HEK293 (cell line): ENCODE data around the gene JKAMP.

ENCODE experiments used
- KLF9 ChIP-seq: fragments of 450-650 bp; formaldehyde crosslinking; IDR thresholded peaks from 2 replicates; pipeline ENCODE4 v1.5.1; 2016; ENCODE audit warnings: missing biosample characterization, missing genetic modification characterization, low read depth
- PATZ1 ChIP-seq: fragments of 450-650 bp; formaldehyde crosslinking; IDR thresholded peaks from 2 replicates; pipeline ENCODE4 v1.5.1; 2016; ENCODE audit warnings: missing biosample characterization, missing genetic modification characterization
- REPIN1 ChIP-seq: fragments of 450-650 bp; formaldehyde crosslinking; IDR thresholded peaks from 2 replicates; pipeline ENCODE4 v1.5.1; 2017; ENCODE audit warnings: missing biosample characterization, missing genetic modification characterization, low read depth
- TCF7L2 ChIP-seq: IDR thresholded peaks from 2 replicates; pipeline ENCODE4 v1.6.1; 2011; ENCODE audit warnings: low read depth, mild to moderate bottlenecking, inconsistent platforms, low read length, moderate library complexity, borderline replicate concordance
- YY1 ChIP-seq: fragments of 450-650 bp; formaldehyde crosslinking; IDR thresholded peaks from 2 replicates; pipeline ENCODE4 v1.5.1; 2018; ENCODE audit warnings: missing biosample characterization, missing genetic modification characterization
- ZFHX2 ChIP-seq: fragments of 450-650 bp; formaldehyde crosslinking; conservative IDR thresholded peaks from 2 replicates; pipeline ENCODE4 v1.5.1; 2016; ENCODE audit warnings: missing biosample characterization, missing genetic modification characterization
- ZNF121 ChIP-seq: fragments of 450-650 bp; formaldehyde crosslinking; IDR thresholded peaks from 2 replicates; pipeline ENCODE4 v1.5.1; 2016; ENCODE audit warnings: missing biosample characterization, missing genetic modification characterization
- ZNF174 ChIP-seq: fragments of 450-650 bp; formaldehyde crosslinking; IDR thresholded peaks from 2 replicates; pipeline ENCODE4 v1.5.0; 2017; ENCODE audit warnings: missing biosample characterization, mild to moderate bottlenecking, missing genetic modification characterization
- ZNF548 ChIP-seq: fragments of 450-650 bp; formaldehyde crosslinking; IDR thresholded peaks from 2 replicates; pipeline ENCODE4 v1.5.1; 2016; ENCODE audit warnings: missing biosample characterization, missing genetic modification characterization
- ZNF558 ChIP-seq: fragments of 450-650 bp; formaldehyde crosslinking; IDR thresholded peaks from 2 replicates; pipeline ENCODE4 v1.5.1; 2016; ENCODE audit warnings: missing biosample characterization, missing genetic modification characterization
- TF ChIP-seq, protein P1 (sequence below): fragments of 450-650 bp; formaldehyde crosslinking; IDR thresholded peaks from 2 replicates; pipeline ENCODE4 v1.5.1; 2016; ENCODE audit warnings: missing biosample characterization, missing genetic modification characterization
- TF ChIP-seq, protein P2 (sequence below): fragments of 450-650 bp; formaldehyde crosslinking; IDR thresholded peaks from 2 replicates; pipeline ENCODE4 v1.5.1; 2016; ENCODE audit warnings: missing biosample characterization, missing genetic modification characterization
- TF ChIP-seq, protein P3 (sequence below): sonication (generic); formaldehyde crosslinking; IDR thresholded peaks from 2 replicates; pipeline ENCODE4 v1.8.1; 2022; ENCODE audit warnings: mild to moderate bottlenecking, moderate library complexity, missing genetic modification reagents
- TF ChIP-seq, protein P4 (sequence below): fragments of 450-650 bp; formaldehyde crosslinking; conservative IDR thresholded peaks from 2 replicates; pipeline ENCODE4 v1.5.1; 2016; ENCODE audit warnings: low read depth, missing biosample characterization, missing genetic modification characterization

DNA sequence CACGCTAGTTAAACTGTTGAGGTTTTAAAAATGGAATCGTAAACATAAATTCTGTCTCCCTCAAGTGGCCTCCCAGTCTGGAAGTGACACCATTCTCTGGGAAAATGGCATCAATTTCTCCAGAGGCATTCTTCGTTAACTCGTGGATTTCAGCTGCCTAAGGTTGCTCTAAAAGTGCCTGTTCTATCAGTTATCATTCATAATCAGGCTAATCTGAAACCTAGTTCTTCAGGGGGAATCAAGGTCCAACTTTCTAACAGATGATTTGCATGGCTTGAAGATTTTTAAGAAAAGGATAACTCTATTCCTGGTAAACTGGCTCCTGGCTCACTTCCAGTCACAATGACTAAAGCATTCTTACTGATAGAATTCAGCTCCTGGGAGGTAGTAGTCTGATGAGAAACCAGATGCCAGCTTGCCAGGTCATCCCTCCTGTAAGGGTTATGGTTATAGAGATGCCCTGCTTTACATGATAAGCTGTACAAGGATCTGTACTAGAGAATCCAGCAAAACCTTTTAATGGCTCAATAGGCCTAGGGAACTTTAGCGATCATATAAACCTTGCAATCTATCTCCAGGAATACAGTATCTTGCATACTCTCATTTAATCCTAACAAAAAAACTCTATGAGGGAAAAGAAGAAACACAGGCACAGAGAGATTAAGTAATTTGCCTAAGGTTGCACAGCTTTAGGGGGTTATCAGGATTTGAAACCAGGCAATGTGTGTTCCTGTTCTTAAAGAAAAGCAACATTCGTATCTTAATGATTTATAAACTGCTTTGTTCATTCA is 1.6 kb upstream of the JKAMP start:
- TF ChIP-seq, protein P1, sequence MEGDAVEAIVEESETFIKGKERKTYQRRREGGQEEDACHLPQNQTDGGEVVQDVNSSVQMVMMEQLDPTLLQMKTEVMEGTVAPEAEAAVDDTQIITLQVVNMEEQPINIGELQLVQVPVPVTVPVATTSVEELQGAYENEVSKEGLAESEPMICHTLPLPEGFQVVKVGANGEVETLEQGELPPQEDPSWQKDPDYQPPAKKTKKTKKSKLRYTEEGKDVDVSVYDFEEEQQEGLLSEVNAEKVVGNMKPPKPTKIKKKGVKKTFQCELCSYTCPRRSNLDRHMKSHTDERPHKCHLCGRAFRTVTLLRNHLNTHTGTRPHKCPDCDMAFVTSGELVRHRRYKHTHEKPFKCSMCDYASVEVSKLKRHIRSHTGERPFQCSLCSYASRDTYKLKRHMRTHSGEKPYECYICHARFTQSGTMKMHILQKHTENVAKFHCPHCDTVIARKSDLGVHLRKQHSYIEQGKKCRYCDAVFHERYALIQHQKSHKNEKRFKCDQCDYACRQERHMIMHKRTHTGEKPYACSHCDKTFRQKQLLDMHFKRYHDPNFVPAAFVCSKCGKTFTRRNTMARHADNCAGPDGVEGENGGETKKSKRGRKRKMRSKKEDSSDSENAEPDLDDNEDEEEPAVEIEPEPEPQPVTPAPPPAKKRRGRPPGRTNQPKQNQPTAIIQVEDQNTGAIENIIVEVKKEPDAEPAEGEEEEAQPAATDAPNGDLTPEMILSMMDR (tag by site-specific recombination) = no peak
- TF ChIP-seq TCF7L2 = no peak
- TF ChIP-seq ZNF174 (tag by site-specific recombination) = no peak
- TF ChIP-seq ZNF558 (tag by site-specific recombination) = no peak
- no peak for TF ChIP-seq ZFHX2 (tag by site-specific recombination)
- TF ChIP-seq PATZ1 = no peak
- TF ChIP-seq, protein P2, sequence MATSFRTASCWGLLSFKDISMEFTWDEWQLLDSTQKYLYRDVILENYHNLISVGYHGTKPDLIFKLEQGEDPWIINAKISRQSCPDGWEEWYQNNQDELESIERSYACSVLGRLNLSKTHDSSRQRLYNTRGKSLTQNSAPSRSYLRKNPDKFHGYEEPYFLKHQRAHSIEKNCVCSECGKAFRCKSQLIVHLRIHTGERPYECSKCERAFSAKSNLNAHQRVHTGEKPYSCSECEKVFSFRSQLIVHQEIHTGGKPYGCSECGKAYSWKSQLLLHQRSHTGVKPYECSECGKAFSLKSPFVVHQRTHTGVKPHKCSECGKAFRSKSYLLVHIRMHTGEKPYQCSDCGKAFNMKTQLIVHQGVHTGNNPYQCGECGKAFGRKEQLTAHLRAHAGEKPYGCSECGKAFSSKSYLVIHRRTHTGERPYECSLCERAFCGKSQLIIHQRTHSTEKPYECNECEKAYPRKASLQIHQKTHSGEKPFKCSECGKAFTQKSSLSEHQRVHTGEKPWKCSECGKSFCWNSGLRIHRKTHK (tag by site-specific recombination) = no peak
- TF ChIP-seq, protein P3, sequence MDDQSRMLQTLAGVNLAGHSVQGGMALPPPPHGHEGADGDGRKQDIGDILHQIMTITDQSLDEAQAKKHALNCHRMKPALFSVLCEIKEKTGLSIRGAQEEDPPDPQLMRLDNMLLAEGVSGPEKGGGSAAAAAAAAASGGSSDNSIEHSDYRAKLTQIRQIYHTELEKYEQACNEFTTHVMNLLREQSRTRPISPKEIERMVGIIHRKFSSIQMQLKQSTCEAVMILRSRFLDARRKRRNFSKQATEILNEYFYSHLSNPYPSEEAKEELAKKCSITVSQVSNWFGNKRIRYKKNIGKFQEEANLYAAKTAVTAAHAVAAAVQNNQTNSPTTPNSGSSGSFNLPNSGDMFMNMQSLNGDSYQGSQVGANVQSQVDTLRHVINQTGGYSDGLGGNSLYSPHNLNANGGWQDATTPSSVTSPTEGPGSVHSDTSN = no peak
- no peak for TF ChIP-seq ZNF121
- TF ChIP-seq KLF9 (tag by site-specific recombination) = no peak
- no peak for TF ChIP-seq REPIN1 (tag by site-specific recombination)
- TF ChIP-seq ZNF548 (tag by site-specific recombination) = no peak
- no peak for TF ChIP-seq YY1 (tag by site-specific recombination)
- TF ChIP-seq, protein P4, sequence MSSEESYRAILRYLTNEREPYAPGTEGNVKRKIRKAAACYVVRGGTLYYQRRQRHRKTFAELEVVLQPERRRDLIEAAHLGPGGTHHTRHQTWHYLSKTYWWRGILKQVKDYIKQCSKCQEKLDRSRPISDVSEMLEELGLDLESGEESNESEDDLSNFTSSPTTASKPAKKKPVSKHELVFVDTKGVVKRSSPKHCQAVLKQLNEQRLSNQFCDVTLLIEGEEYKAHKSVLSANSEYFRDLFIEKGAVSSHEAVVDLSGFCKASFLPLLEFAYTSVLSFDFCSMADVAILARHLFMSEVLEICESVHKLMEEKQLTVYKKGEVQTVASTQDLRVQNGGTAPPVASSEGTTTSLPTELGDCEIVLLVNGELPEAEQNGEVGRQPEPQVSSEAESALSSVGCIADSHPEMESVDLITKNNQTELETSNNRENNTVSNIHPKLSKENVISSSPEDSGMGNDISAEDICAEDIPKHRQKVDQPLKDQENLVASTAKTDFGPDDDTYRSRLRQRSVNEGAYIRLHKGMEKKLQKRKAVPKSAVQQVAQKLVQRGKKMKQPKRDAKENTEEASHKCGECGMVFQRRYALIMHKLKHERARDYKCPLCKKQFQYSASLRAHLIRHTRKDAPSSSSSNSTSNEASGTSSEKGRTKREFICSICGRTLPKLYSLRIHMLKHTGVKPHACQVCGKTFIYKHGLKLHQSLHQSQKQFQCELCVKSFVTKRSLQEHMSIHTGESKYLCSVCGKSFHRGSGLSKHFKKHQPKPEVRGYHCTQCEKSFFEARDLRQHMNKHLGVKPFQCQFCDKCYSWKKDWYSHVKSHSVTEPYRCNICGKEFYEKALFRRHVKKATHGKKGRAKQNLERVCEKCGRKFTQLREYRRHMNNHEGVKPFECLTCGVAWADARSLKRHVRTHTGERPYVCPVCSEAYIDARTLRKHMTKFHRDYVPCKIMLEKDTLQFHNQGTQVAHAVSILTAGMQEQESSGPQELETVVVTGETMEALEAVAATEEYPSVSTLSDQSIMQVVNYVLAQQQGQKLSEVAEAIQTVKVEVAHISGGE = no peak
